ENCODE measurements around the gene PBLD. TPM values are rescaled to one million over a fixed set of nuclear protein-coding genes. Genes with fewer than 3 reads are reported as not detected.

The PBLD gene
- total and polyA plus RNA-seq, 2 experiments from 2014 or later: 8.3 to 10.3 TPM

DNA sequence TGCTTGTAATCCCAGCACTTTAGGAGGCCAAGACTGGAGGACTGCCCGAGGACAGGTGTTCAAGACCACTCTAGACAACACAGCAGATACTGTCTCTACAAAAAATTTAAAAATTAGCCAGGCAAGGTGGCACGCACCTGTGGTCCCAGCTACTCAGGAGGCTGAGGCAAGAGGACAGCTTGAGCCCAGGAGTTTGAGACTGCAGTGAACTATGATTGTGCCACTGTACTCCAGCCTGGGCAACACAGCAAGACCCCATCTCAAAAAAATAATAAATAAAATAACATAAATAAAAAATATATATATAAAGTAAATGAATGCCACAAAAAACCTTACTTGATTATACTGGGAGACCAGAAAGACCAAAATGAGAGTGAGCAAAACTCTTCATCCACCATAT lies 20.8 kb upstream of the PBLD start:
- H3K27ac ChIP-seq: no peak overlapping the region
- H3K9me3 ChIP-seq (ENCODE audit: low read depth): no peaks in the 10 kb centered on the region
- no peak for TF ChIP-seq EZH2 (IDR thresholded peaks at IDR 0.05; ENCODE audit: insufficient read depth, poor library complexity, severe bottlenecking)
- TF ChIP-seq EZH2phosphoT487 (IDR thresholded peaks at IDR 0.05; ENCODE audit: insufficient read depth, low read depth): no peak
- H3K79me2 ChIP-seq (ENCODE audit: insufficient read depth): no peaks in the 10 kb centered on the region
- H3K27me3 ChIP-seq (replicated peaks; ENCODE audit: insufficient read depth): no peaks in the 10 kb centered on the region
- 97 to 98% methylated on average over 2 of the region's 2 CpGs for WGBS, 2 experiments (ENCODE audit: low coverage in 1 of 2, low lambda C conversion rate in 2 of 2, missing lambda C conversion rate in 2 of 2)
- no peaks in the 10 kb centered on the region for H4K20me1 ChIP-seq (ENCODE audit: insufficient read depth)
- H3K4me1 ChIP-seq (ENCODE audit: insufficient read depth): no peaks in the 10 kb centered on the region
- in situ Hi-C loops (cut with MboI): no loop called here
- H3K4me2 ChIP-seq (ENCODE audit: unreplicated experiment): no peak overlapping the region
- H3K9ac ChIP-seq: no peak overlapping the region
- DNase-seq: no peak
- no peak overlapping the region for H3K4me3 ChIP-seq
- no peak overlapping the region for H2AFZ ChIP-seq
- H3F3A ChIP-seq (ENCODE audit: insufficient read depth): peaks cover 26% of the 10 kb centered on the region
- H3K36me3 ChIP-seq (ENCODE audit: low read depth): peaks cover 18% of the 10 kb centered on the region
- no peaks in the 10 kb centered on the region for H3K9me2 ChIP-seq (ENCODE audit: insufficient read depth)

- Histone ChIP-seq H3F3A (ENCODE audit: insufficient read depth) (peaks cover 78% of the 10 kb centered on the region), H3K4me3 (no peak overlapping the region), H3K27ac (no peak overlapping the region), H2AFZ (no peak overlapping the region), H3K27me3 (replicated peaks; ENCODE audit: insufficient read depth) (no peaks in the 10 kb centered on the region), H4K20me1 (ENCODE audit: insufficient read depth) (no peaks in the 10 kb centered on the region), H3K9ac (no peak overlapping the region), H3K4me1 (ENCODE audit: insufficient read depth) (no peaks in the 10 kb centered on the region), H3K79me2 (ENCODE audit: insufficient read depth) (peaks cover 26% of the 10 kb centered on the region), H3K9me2 (ENCODE audit: insufficient read depth) (no peaks in the 10 kb centered on the region), H3K4me2 (ENCODE audit: unreplicated experiment) (no peak overlapping the region), H3K9me3 (ENCODE audit: low read depth) (no peaks in the 10 kb centered on the region), H3K36me3 (ENCODE audit: low read depth) (peaks cover 36% of the 10 kb centered on the region)
- peak; percentile 71 for DNase-seq
- 36 to 43% methylated on average over 2 of the region's 2 CpGs for WGBS, 2 experiments (ENCODE audit: low coverage in 1 of 2, low lambda C conversion rate in 2 of 2, missing lambda C conversion rate in 2 of 2)
- in situ Hi-C loops (cut with MboI): no loop called here
- TF ChIP-seq EZH2 (IDR thresholded peaks at IDR 0.05; ENCODE audit: insufficient read depth, poor library complexity, severe bottlenecking): no peak
- TF ChIP-seq EZH2phosphoT487 (IDR thresholded peaks at IDR 0.05; ENCODE audit: insufficient read depth, low read depth): no peak
Observed at GRCh38 chr10:68348265-68348741, 15.6 kb upstream of the PBLD start.

DNA sequence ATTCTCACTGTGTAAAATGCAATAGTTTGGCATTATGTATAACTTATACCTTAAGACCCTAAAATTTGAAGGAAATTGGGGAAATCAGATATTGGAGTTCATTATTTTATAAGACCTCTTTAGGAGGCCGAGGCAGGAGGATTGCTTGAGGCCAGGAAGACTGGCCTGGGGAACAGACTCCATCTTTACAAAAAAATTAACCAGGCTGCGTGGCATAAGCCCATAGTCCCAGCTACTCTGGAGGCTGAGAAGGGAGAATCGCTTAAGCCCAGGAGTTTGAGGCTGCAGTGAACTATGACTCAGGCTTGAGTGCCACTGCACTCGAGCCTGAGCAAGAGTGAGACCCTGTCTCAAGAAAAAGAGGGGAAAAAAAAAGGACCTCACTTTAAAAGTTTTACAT lies 14.0 kb upstream of the PBLD start:
- Histone ChIP-seq H4K20me1 (ENCODE audit: insufficient read depth) (peaks cover 3% of the 10 kb centered on the region; the same call in 1 of the 2 replicates), H3K4me2 (ENCODE audit: unreplicated experiment) (no peak overlapping the region), H3K4me3 (no peak overlapping the region), H3K9me3 (ENCODE audit: low read depth) (no peaks in the 10 kb centered on the region), H3K36me3 (ENCODE audit: low read depth) (peaks cover 48% of the 10 kb centered on the region), H3K27ac (no peak overlapping the region), H3K9me2 (ENCODE audit: insufficient read depth) (no peaks in the 10 kb centered on the region), H2AFZ (no peak overlapping the region), H3K9ac (no peak overlapping the region), H3F3A (ENCODE audit: insufficient read depth) (peaks cover 86% of the 10 kb centered on the region), H3K79me2 (ENCODE audit: insufficient read depth) (peaks cover 41% of the 10 kb centered on the region), H3K27me3 (replicated peaks; ENCODE audit: insufficient read depth) (no peaks in the 10 kb centered on the region), H3K4me1 (ENCODE audit: insufficient read depth) (no peaks in the 10 kb centered on the region)
- no peak for DNase-seq
- WGBS, 2 experiments (ENCODE audit: low coverage in 1 of 2, low lambda C conversion rate in 2 of 2, missing lambda C conversion rate in 2 of 2): 87 to 92% methylated on average over 4 of the region's 4 CpGs
- TF ChIP-seq EZH2 (IDR thresholded peaks at IDR 0.05; ENCODE audit: insufficient read depth, poor library complexity, severe bottlenecking): no peak
- no peak for TF ChIP-seq EZH2phosphoT487 (IDR thresholded peaks at IDR 0.05; ENCODE audit: insufficient read depth, low read depth)
- in situ Hi-C loops (cut with MboI): no loop called here

- no peaks in the 10 kb centered on the region for H3K4me1 ChIP-seq (ENCODE audit: insufficient read depth)
- WGBS, 2 experiments (ENCODE audit: low coverage in 1 of 2, low lambda C conversion rate in 2 of 2, missing lambda C conversion rate in 2 of 2): 83 to 87% methylated on average over 4 of the region's 4 CpGs
- peaks cover 52% of the 10 kb centered on the region for H3K79me2 ChIP-seq (ENCODE audit: insufficient read depth)
- H4K20me1 ChIP-seq (ENCODE audit: insufficient read depth): peaks cover 3% of the 10 kb centered on the region; the same call in 1 of the 2 replicates
- TF ChIP-seq EZH2 (IDR thresholded peaks at IDR 0.05; ENCODE audit: insufficient read depth, poor library complexity, severe bottlenecking): no peak
- no peak for TF ChIP-seq EZH2phosphoT487 (IDR thresholded peaks at IDR 0.05; ENCODE audit: insufficient read depth, low read depth)
- H3F3A ChIP-seq (ENCODE audit: insufficient read depth): peaks cover 92% of the 10 kb centered on the region
- peak overlapping the region; percentile 8; the same call in 1 of the 2 replicates for H3K27ac ChIP-seq
- no peak overlapping the region for H3K4me2 ChIP-seq (ENCODE audit: unreplicated experiment)
- H3K4me3 ChIP-seq: no peak overlapping the region
- no peaks in the 10 kb centered on the region for H3K9me3 ChIP-seq (ENCODE audit: low read depth)
- no peak overlapping the region for H3K9ac ChIP-seq
- DNase-seq: no peak
- no peaks in the 10 kb centered on the region for H3K27me3 ChIP-seq (replicated peaks; ENCODE audit: insufficient read depth)
- no peak overlapping the region for H2AFZ ChIP-seq
- in situ Hi-C loops (cut with MboI): no loop called here
- H3K9me2 ChIP-seq (ENCODE audit: insufficient read depth): no peaks in the 10 kb centered on the region
- peaks cover 60% of the 10 kb centered on the region for H3K36me3 ChIP-seq (ENCODE audit: low read depth)
Observed at GRCh38 chr10:68345621-68346020, 12.9 kb upstream of the PBLD start.
